PC-9 (cell line): ENCODE data around the gene CTNND2. TPM values are rescaled to one million over a fixed set of nuclear protein-coding genes. Genes with fewer than 3 reads are reported as not detected.

ENCODE experiments used
- BruUV-seq: library from RNA; stranded (reverse); fragments of 400-500 nt; replicated peaks from 2 replicates; lab custom pipeline; 2021; lab: Mats Ljungman, UMichigan
- CTCF ChIA-PET: fragments of 300-600 bp; sonication (Branson Sonifier 250); formaldehyde crosslinking; loops from one replicate; lab custom pipeline; 2022; ENCODE audit warnings: antibody characterized with exemption; lab: Charles Lee
- POLR2A ChIA-PET: fragments of 300-600 bp; sonication (Branson Sonifier 250); formaldehyde crosslinking; loops from one replicate; lab custom pipeline; 2022; ENCODE audit warnings: antibody characterized with exemption; ENCODE audit not compliant: unreplicated experiment; lab: Charles Lee
- DNase-seq, 2 experiments: peaks; one replicate each; pipeline versions ENCODE4 v3.0.0 to v3.0.0-alpha.2; 2015 to 2022; ENCODE audit warnings: mixed read lengths in 1 of 2
- H2AFZ ChIP-seq: fragments of 200-600 bp; sonication (generic); 2 replicates; pipeline ENCODE4 v1.8.1; 2017; ENCODE audit warnings: antibody characterized with exemption
- H3F3A ChIP-seq: fragments of 200-600 bp; sonication (generic); 2 replicates; pipeline ENCODE4 v1.8.1; 2017; ENCODE audit warnings: antibody characterized with exemption, mild to moderate bottlenecking, low read depth; ENCODE audit not compliant: insufficient read depth
- H3K27ac ChIP-seq: fragments of 200-600 bp; sonication (generic); 2 replicates; pipeline ENCODE4 v1.6.1; 2016; ENCODE audit warnings: mixed run types
- H3K27me3 ChIP-seq: fragments of 200-600 bp; sonication (generic); 2 replicates; pipeline ENCODE4 v1.6.1; 2016; ENCODE audit warnings: low read depth, mixed run types; ENCODE audit not compliant: insufficient read depth
- H3K36me3 ChIP-seq: fragments of 200-600 bp; sonication (generic); 2 replicates; pipeline ENCODE4 v1.6.1; 2016; ENCODE audit warnings: low read depth, mixed run types
- H3K4me1 ChIP-seq: fragments of 200-600 bp; sonication (generic); replicated peaks from 2 replicates; pipeline ENCODE4 v1.6.1; 2016; ENCODE audit warnings: mixed run types; ENCODE audit not compliant: insufficient read depth
- H3K4me2 ChIP-seq: fragments of 200-600 bp; sonication (generic); 2 replicates; pipeline ENCODE4 v1.6.1; 2017; ENCODE audit warnings: mixed run types
- H3K4me3 ChIP-seq: fragments of 200-600 bp; sonication (generic); 2 replicates; pipeline ENCODE4 v1.6.1; 2016; ENCODE audit warnings: mixed run types
- H3K79me2 ChIP-seq: fragments of 200-600 bp; sonication (generic); 2 replicates; pipeline ENCODE4 v1.6.1; 2017; ENCODE audit warnings: low read depth, mixed run types
- H3K9me2 ChIP-seq: fragments of 200-600 bp; sonication (generic); 2 replicates; pipeline ENCODE4 v1.8.1; 2017; ENCODE audit warnings: mild to moderate bottlenecking; ENCODE audit not compliant: insufficient read depth
- H3K9me3 ChIP-seq: fragments of 200-600 bp; sonication (generic); 2 replicates; pipeline ENCODE4 v1.8.1; 2016; ENCODE audit warnings: low read depth; ENCODE audit not compliant: insufficient read depth
- H4K20me1 ChIP-seq: fragments of 200-600 bp; sonication (generic); 2 replicates; pipeline ENCODE4 v1.8.1; 2017; ENCODE audit not compliant: insufficient read depth
- EZH2 ChIP-seq: fragments of 200-600 bp; sonication (generic); IDR thresholded peaks from 2 replicates; pipeline ENCODE4 v1.8.0; 2017; ENCODE audit warnings: antibody characterized with exemption, low read depth
- intact Hi-C: fragments of 100-400 bp; cut with micrococcal nuclease; formaldehyde crosslinking; loops from one replicate; pipeline ENCODE4 v1.10.0; 2022; ENCODE audit not compliant: unreplicated experiment
- total RNA-seq: library from RNA; stranded (reverse); gene quantifications from 2 replicates; pipeline ENCODE4 v1.2.3, GENCODE V29; 2021
- TF ChIP-seq, protein P1 (sequence below): fragments of 200-600 bp; sonication (generic); conservative IDR thresholded peaks from 2 replicates; pipeline ENCODE4 v1.6.1; 2017; ENCODE audit warnings: mixed run types, antibody characterized with exemption, mild to moderate bottlenecking, moderate library complexity

Gene CTNND2
- total RNA-seq, 1 experiment from 2014 or later, result not detected

DNA sequence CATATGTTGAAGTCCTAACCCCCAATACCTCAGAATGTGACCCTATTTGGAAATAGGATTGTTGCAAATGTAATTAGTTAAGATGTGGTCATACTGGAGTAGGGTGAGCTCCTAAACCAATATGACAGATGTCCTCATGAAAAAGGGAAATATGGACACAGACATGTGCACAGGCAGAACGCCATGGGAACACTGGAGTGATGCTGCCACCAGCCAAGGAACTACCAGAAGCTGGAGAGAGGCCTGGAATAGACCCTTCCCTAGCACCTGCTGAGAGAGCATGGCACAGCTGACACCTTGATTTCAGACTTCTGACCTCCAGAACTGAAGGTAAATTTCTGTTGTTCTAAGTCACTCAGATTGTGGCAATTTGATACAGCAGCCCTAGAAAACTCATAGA lies 110.8 kb downstream of the CTNND2 start:
- intact Hi-C loops, result loop anchor here (5.0 kb wide), 1 partner anchor 1654 kb away; no protein-coding TSS in a partner anchor
- Histone ChIP-seq H3K27ac (no peak overlapping the region), H3K9me2 (no peaks in the 10 kb centered on the region), H3K27me3 (no peaks in the 10 kb centered on the region; the same call in 1 of the 2 replicates), H3K4me3 (no peak overlapping the region), H3K4me2 (no peak overlapping the region), H3K36me3 (no peaks in the 10 kb centered on the region), H2AFZ (no peak overlapping the region), H4K20me1 (no peaks in the 10 kb centered on the region), H3F3A (no peaks in the 10 kb centered on the region), H3K79me2 (no peaks in the 10 kb centered on the region), H3K9me3 (no peaks in the 10 kb centered on the region), H3K4me1 (no peaks in the 10 kb centered on the region)
- ChIA-PET POLR2A (no interaction called here), CTCF (no interaction called here)
- no peak for TF ChIP-seq EZH2
- TF ChIP-seq, protein P1, sequence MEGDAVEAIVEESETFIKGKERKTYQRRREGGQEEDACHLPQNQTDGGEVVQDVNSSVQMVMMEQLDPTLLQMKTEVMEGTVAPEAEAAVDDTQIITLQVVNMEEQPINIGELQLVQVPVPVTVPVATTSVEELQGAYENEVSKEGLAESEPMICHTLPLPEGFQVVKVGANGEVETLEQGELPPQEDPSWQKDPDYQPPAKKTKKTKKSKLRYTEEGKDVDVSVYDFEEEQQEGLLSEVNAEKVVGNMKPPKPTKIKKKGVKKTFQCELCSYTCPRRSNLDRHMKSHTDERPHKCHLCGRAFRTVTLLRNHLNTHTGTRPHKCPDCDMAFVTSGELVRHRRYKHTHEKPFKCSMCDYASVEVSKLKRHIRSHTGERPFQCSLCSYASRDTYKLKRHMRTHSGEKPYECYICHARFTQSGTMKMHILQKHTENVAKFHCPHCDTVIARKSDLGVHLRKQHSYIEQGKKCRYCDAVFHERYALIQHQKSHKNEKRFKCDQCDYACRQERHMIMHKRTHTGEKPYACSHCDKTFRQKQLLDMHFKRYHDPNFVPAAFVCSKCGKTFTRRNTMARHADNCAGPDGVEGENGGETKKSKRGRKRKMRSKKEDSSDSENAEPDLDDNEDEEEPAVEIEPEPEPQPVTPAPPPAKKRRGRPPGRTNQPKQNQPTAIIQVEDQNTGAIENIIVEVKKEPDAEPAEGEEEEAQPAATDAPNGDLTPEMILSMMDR, result no peak
- no TSS peak for BruUV-seq
- no peak for DNase-seq

DNA sequence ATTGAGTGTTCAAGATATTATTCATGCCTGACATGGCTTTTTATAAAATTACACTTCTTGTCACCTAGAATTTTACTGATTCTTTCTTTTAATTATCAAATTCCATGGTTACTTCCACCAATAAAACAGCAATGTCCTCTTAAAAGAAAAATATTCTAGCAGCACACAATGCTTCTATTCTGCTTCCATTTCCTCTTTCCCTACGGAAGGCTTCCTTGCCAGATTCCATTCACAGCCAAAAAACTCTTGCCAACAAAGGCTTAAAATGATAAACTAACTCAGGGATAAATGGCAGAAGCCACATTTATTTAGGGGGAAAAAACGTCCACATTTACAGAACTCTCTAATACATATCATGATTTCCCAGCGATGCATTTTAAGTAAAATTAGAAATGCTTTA lies 111.6 kb downstream of the CTNND2 start:
- H3F3A ChIP-seq, result no peaks in the 10 kb centered on the region
- H3K4me1 ChIP-seq, result no peaks in the 10 kb centered on the region
- H3K4me3 ChIP-seq, result no peak overlapping the region
- no peak for TF ChIP-seq EZH2
- TF ChIP-seq, protein P1, result no peak
- H3K9me3 ChIP-seq, result no peaks in the 10 kb centered on the region
- H3K27me3 ChIP-seq, result no peaks in the 10 kb centered on the region; the same call in 1 of the 2 replicates
- POLR2A ChIA-PET, result no interaction called here
- no peaks in the 10 kb centered on the region for H3K36me3 ChIP-seq
- H2AFZ ChIP-seq, result no peak overlapping the region
- H3K4me2 ChIP-seq, result no peak overlapping the region
- H4K20me1 ChIP-seq, result no peaks in the 10 kb centered on the region
- no TSS peak for BruUV-seq
- CTCF ChIA-PET, result no interaction called here
- no peaks in the 10 kb centered on the region for H3K79me2 ChIP-seq
- H3K27ac ChIP-seq, result no peak overlapping the region
- intact Hi-C loops, result loop anchor here (5.0 kb wide), 1 partner anchor 1655 kb away; no protein-coding TSS in a partner anchor
- DNase-seq, result no peak
- H3K9me2 ChIP-seq, result no peaks in the 10 kb centered on the region

DNA sequence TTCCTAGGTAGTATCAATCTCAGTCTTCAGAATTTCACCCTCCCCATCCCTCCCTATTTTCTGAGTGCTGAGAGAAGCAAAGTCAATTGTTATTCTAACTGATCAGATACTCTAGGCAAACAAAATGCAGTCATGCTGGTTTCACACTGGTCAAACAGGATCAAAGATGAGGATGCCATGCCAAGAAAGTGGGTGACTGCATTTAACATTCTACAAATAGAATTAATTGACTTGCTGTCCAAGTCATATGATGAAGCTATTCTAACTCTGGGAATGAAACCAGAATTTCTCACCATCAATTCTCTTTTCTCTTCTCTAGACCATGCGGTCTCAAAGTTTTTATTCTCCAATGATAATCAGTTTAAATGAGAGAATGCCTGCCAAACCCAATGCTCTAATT lies 112.5 kb downstream of the CTNND2 start:
- no peak overlapping the region for H3K4me2 ChIP-seq
- intact Hi-C loops, result loop anchor here (5.0 kb wide), 1 partner anchor 1656 kb away; no protein-coding TSS in a partner anchor
- CTCF ChIA-PET, result no interaction called here

More for the DNA sequence above, 112.5 kb downstream of the CTNND2 start:
- no peaks in the 10 kb centered on the region for H3K9me3 ChIP-seq
- no peak for DNase-seq
- no peaks in the 10 kb centered on the region; the same call in 1 of the 2 replicates for H3K27me3 ChIP-seq
- no peaks in the 10 kb centered on the region for H4K20me1 ChIP-seq
- no peak overlapping the region for H2AFZ ChIP-seq
- no peaks in the 10 kb centered on the region for H3K9me2 ChIP-seq
- TF ChIP-seq EZH2, result no peak
- TF ChIP-seq, protein P1, result no peak
- no peak overlapping the region for H3K27ac ChIP-seq
- POLR2A ChIA-PET, result no interaction called here
- H3K4me1 ChIP-seq, result no peaks in the 10 kb centered on the region
- H3K4me3 ChIP-seq, result no peak overlapping the region
- BruUV-seq, result no TSS peak
- H3F3A ChIP-seq, result no peaks in the 10 kb centered on the region
- H3K36me3 ChIP-seq, result no peaks in the 10 kb centered on the region
- no peaks in the 10 kb centered on the region for H3K79me2 ChIP-seq
